AG09319 (cell line): ENCODE results near the gene GDF7.

Experiments used
- DNase-seq: peaks from one replicate; pipeline ENCODE4 v3.0.0-alpha.2; 2010; ENCODE audit warnings: low read depth; ENCODE audit errors: extremely low read depth
- TF ChIP-seq, protein P1 (sequence below): IDR thresholded peaks from 2 replicates; pipeline ENCODE4 v1.5.1; 2011; ENCODE audit warnings: low read depth, mild to moderate bottlenecking, inconsistent platforms, low read length, moderate library complexity

Gene GDF7

DNA sequence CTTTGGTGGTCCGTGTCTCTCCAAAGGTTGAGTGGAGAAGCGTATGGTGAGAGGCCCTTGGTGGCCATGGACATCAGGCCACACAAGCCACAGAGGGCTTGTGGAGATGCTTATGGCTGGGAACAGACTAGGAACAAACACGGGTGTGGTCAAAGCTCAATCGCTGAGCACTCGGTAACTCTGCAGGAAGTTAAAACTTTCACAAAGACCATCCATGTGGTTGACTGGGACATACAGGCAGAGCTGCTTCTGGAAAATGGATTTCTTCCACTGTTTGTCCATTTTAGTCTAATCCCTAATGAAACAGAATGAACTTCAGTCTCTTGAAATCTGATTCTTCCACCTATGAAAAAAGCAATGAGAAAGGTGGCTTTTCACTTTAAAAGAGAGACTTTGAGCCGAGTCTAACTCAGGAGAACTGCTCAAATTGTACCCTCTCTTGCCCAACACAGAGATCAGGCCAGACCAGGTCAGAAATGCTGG, 17.7 kb downstream of the GDF7 start:
- TF ChIP-seq, protein P1, sequence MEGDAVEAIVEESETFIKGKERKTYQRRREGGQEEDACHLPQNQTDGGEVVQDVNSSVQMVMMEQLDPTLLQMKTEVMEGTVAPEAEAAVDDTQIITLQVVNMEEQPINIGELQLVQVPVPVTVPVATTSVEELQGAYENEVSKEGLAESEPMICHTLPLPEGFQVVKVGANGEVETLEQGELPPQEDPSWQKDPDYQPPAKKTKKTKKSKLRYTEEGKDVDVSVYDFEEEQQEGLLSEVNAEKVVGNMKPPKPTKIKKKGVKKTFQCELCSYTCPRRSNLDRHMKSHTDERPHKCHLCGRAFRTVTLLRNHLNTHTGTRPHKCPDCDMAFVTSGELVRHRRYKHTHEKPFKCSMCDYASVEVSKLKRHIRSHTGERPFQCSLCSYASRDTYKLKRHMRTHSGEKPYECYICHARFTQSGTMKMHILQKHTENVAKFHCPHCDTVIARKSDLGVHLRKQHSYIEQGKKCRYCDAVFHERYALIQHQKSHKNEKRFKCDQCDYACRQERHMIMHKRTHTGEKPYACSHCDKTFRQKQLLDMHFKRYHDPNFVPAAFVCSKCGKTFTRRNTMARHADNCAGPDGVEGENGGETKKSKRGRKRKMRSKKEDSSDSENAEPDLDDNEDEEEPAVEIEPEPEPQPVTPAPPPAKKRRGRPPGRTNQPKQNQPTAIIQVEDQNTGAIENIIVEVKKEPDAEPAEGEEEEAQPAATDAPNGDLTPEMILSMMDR = no peak
- no peak for DNase-seq

DNA sequence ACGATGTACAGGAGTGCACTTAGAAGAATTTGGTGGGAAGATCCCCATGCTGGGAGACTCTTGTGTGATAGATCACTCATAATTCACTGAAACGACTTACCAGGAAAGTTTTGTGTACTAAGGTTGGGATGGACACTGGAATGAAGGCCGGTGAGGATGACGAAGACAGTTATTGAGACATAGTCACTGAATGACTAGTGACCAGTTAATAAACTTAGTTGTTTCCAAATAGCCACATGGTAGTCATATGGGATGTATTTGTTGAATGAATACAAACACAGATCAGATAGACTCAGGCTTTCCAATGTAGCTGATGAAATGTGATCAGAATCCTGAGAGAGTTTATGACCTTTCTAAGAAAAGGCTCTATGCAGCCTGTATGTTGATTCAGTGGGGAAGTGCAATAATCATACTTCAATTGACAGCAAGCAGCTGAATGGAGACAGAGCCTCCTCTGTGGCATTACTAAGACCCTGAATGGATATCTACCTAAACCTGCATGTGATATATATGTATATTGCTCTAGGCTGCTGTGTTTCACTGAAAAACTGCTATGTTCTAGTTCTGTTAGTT, 20.4 kb downstream of the GDF7 start:
- TF ChIP-seq, protein P1 = no peak
- DNase-seq = no peak

- DNase-seq = no peak
- TF ChIP-seq, protein P1 = no peak
Observed at GRCh38 chr2:20689428-20690264, 22.7 kb downstream of the GDF7 start.

GRCh38 chr2:20691076-20691734, 24.3 kb downstream of the GDF7 start:
- no peak for DNase-seq
- TF ChIP-seq, protein P1 = no peak

DNA sequence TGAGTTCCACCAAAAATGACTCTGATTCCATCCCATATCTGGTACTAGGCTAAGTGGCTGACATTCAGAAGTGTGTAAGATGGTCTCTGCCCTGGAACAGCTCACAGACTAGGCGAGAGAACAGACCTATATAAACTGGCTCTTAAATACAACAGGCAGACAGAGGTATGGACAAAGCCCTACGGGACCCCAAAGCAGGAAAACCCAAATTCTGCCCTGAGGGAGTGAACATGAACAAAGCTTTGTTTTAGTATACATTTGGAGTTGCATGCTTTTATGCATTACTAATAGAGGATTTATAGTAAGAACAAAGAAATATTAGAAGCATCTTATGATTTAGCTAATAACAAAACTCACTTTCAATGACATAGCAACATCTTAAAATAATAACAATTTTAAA, 25.1 kb downstream of the GDF7 start:
- TF ChIP-seq, protein P1 = no peak
- no peak for DNase-seq

- TF ChIP-seq, protein P1 = no peak
- no peak for DNase-seq
Observed at GRCh38 chr2:20693317-20693716, 26.4 kb downstream of the GDF7 start.

DNA sequence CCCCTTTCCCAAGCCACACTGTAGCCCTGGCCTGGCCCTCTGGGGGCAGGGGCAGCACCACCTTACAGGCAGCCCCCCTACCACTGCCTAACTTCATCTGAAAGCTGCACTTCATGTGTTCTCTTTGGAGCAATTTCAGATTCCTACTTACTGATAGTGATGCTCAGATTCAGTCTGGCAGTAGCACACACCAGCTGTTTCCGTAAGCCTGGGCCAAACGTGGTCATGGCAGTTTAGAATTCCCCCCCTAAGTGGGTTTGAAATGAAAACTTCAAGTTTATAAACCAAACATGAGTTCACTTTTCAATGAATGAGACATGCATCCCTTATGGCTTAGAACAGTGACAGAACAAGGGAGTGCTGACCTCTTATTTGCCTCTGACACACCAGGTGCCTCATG, 29.4 kb downstream of the GDF7 start:
- TF ChIP-seq, protein P1 = no peak
- DNase-seq = no peak
